Lower leg skin (tissue), 4 donors: ENCODE measurements around the gene TMED9. TPM values are rescaled to one million over a fixed set of nuclear protein-coding genes. Genes with fewer than 3 reads are reported as not detected.

Source experiments
- DNase-seq, 2 donors: peaks; one replicate each; pipeline ENCODE4 v3.0.0-alpha.2; 2019; ENCODE audit warnings: low spot score in 2 of 2
- H3K4me3 ChIP-seq: fragments of 200-600 bp; sonication (generic); 2 replicates; pipeline ENCODE4 v1.5.1; 2017; ENCODE audit warnings: mild to moderate bottlenecking, low read depth; ENCODE audit not compliant: poor library complexity, severe bottlenecking
- CTCF ChIP-seq, 3 donors: fragments of 450-650 bp; IDR thresholded peaks; one replicate each; pipeline ENCODE4 v1.5.1; 2016; ENCODE audit warnings: antibody characterized with exemption in 3 of 3, mild to moderate bottlenecking in 3 of 3, moderate library complexity in 2 of 3
- POLR2A ChIP-seq, 2 donors: fragments of 450-650 bp; IDR thresholded peaks; one replicate each; pipeline ENCODE4 v1.6.1; 2016 to 2017; ENCODE audit warnings: antibody characterized with exemption in 2 of 2, mild to moderate bottlenecking in 1 of 2, moderate library complexity in 1 of 2
- WGBS, 2 donors: methylation state at CpG; one replicate each; pipeline ENCODE4 v1.1.5; 2018; 5-methylcytosine and 5-hydroxymethylcytosine counted together
- intact Hi-C: fragments of 100-400 bp; cut with DNase I; formaldehyde crosslinking; loops from one replicate; pipeline ENCODE4 v1.15.0; 2023; ENCODE audit warnings: low total_unique reads
- total RNA-seq, 4 donors: library from RNA; depleted of rRNA; stranded (reverse); fragments of >200 nt; gene quantifications; one replicate each; pipeline ENCODE4 v1.1.0, GENCODE V29; 2016

Gene TMED9
- total RNA-seq, 4 donors from 2014 or later = 70.4 to 95.7 (median 80.4) TPM

DNA sequence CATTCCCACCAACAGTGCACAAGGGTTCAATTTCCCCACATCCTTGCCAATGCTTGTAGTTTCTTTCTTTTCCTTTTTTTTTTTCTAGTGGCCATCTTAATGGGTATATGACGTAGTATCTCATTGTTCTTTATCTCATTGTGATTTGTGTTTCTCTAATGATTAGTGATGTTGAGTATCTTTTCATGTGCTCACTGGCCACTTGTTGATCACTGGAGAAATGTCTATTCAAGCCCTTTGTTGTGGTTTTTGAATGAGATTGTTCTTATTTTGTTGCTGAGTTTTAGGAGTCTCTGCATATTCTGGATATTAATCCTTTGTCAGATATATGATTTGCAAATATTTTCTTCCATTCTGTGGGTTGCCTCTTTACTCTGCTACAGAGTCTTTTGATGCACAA is 1.6 kb upstream of the TMED9 start:
- intact Hi-C loops = no loop called here
- TF ChIP-seq CTCF (IDR thresholded peaks at IDR 0.05) (no peak), POLR2A (IDR thresholded peaks at IDR 0.05) (no peak)
- 79 to 85% methylated on average over 1 of the region's 1 CpG for WGBS, 2 donors
- no peak for DNase-seq
- H3K4me3 ChIP-seq = no peak overlapping the region

GRCh38 chr5:177591690-177592009 is 353 bp upstream of the TMED9 start:
- intact Hi-C loops = no loop called here
- WGBS, 2 donors = 14% methylated on average over 8 of the region's 8 CpGs
- TF ChIP-seq CTCF (IDR thresholded peaks at IDR 0.05) (no peak), POLR2A (IDR thresholded peaks at IDR 0.05) (no peak)
- H3K4me3 ChIP-seq = peak overlapping the region; percentile 87
- DNase-seq = no peak

DNA sequence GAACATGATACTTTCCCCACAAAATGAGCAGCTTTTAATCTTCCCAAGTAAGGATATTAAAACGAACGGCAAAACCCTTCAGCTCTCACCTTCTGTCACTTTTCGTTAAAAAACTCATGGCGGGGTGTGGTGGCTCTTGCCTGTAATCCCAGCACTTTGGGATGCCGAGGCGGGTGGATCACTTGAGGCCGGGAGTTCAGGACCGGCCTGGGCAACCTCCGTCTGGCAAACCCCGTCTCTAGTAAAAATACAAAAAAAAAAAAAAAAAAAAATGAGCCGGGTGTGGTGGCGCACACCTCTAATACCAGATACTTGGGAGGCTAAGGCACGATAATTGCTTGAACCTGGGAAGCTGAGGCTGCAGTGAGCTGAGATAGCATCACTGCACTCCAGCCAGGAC is 902 bp downstream of the TMED9 start:
- no peak for TF ChIP-seq CTCF (IDR thresholded peaks at IDR 0.05)
- TF ChIP-seq POLR2A (IDR thresholded peaks at IDR 0.05) = no peak
- intact Hi-C loops = no loop called here
- 80 to 83% methylated on average over 13 of the region's 13 CpGs for WGBS, 2 donors
- peak overlapping the region; percentile 87 for H3K4me3 ChIP-seq
- DNase-seq = peak in 1 of 2 donors; percentile 57

DNA sequence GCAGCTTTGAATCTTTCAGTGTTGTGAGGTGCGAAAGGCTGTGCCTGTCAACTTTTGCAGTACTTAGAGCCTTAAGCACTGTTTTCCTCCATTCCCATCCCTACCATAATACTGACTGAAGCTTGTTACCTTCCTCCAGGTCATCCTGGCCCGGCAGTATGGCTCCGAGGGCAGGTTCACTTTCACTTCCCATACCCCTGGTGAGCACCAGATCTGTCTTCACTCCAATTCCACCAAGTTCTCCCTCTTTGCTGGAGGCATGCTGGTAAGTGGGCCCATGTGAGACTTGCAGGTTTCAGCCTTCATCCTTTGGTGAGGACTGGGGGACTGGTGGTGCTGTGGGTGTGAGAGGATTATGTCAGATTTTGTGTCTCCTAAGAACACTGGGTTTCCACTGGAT is 1.5 kb downstream of the TMED9 start:
- peak in 1 of 2 donors; percentile 25 for DNase-seq
- no peak overlapping the region for H3K4me3 ChIP-seq

DNA sequence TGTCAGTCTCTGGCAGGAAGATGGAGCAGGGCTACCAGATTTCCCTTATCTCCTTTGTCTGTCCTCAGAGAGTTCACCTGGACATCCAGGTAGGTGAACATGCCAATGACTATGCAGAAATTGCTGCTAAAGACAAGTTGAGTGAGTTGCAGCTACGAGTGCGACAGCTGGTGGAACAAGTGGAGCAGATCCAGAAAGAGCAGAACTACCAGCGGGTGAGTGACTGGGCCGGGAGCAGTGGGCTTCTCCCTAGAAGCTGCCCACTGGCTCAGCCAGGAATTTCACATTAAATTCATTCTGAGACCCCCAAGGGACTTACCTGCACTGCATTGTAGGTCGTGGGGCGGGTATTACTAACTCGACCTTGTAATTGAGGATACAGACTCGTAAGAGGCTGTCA is 2.1 kb downstream of the TMED9 start:
- no peak overlapping the region for H3K4me3 ChIP-seq
- 84% methylated on average over 8 of the region's 8 CpGs for WGBS, 2 donors
- intact Hi-C loops = no loop called here
- DNase-seq = no peak
- no peak for TF ChIP-seq CTCF (IDR thresholded peaks at IDR 0.05)
- no peak for TF ChIP-seq POLR2A (IDR thresholded peaks at IDR 0.05)

More for the DNA sequence above, 1.5 kb downstream of the TMED9 start:
- intact Hi-C loops = no loop called here
- TF ChIP-seq POLR2A (IDR thresholded peaks at IDR 0.05) = no peak
- no peak for TF ChIP-seq CTCF (IDR thresholded peaks at IDR 0.05)
- 81 to 89% methylated on average over 3 of the region's 3 CpGs for WGBS, 2 donors

DNA sequence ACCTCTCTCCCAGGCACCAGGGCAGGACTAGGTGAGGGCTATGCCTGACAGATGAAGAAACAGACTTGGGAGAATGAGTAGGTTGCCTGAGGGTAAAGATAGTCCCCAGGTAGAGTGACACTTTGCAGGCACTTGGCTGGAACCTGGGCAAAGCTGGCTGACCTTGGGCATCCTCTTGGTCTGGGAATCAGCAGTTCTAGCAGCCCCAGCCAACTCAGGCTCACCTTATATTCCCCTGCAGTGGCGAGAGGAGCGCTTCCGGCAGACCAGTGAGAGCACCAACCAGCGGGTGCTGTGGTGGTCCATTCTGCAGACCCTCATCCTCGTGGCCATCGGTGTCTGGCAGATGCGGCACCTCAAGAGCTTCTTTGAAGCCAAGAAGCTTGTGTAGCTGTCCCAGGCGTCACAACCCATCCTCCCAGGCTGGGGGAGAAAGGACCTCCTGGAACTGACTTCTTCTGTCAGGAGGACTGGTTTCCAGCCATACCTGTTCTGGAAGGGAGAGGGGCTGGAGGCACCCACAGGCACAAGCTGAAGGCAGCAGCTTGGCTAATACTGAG is 3.1 kb downstream of the TMED9 start:
- 94 to 97% methylated on average over 6 to 8 of the region's 8 CpGs for WGBS, 2 donors
- DNase-seq = peak in 1 of 2 donors; percentile 45
- intact Hi-C loops = no loop called here
- H3K4me3 ChIP-seq = no peak overlapping the region
- TF ChIP-seq CTCF (IDR thresholded peaks at IDR 0.05) = no peak
- TF ChIP-seq POLR2A (IDR thresholded peaks at IDR 0.05) = no peak
